ENCODE results near the gene PIK3R1.

DNA sequence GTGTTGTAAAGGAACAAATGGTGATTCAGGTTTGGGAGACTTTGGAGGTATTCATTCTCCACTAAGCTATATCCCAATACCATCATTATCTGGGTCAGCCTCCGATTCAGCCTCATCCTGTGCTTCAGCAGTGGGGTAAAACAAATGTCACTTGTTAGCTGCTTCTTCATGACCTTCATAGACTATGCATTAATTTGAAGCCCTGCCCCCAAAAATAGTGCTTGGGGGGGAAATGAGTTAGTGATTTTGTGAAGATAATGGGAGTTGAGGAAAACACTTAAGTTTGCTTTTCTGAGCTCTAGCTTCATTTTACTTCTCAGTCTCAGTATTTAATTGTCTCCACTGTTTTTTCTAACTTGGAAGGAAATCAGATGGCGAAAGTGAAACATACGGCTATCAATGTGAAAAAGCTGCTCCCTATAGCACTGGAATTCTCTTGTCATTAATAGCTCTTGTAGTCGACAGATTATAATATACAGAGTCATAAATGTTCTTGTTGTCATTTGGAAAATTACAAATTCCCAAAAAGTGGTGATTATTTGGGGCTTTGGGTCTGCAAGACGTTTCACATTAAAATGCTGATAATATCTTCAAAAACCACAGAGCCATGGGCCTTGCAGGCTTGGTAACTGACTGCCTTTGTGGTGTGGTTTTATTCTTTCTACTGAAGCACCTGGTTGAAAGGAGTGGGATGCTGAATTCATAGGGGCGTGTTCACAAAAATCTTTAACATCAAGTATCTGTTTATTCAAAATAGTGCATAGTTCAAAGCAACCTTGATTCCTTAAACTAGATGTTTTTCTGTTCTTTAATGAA lies 40.0 kb downstream of the PIK3R1 start:
- TF ChIP-seq POLR2A (IDR thresholded peaks at IDR 0.05), result no peak
- no peak for TF ChIP-seq CTCF (IDR thresholded peaks at IDR 0.05)
- TF ChIP-seq POLR2AphosphoS5 (IDR thresholded peaks at IDR 0.05), result no peak

Measured in prostate gland (tissue), 2 donors.